ENCODE data around the gene MAP3K21.

DNA sequence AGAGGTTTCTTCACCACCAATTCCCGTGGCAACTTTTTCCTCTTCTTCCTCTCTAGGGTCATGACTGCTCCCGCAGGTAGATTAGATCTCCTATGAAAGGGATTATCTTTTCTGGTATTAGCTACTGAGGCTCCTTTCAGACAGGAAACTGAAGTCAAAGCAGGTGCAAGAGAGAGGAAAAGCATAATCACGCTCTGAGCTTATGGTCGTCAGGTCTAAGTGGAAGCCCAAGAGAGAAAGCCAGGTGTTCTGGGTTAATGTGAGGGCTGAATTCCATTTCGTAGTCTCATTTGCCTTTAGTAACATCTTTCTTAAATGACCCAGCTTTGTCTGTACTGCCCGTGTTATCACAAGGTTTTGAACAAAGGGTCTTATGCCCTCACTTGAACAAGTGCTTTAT is 8.3 kb upstream of the MAP3K21 start:
- TF ChIP-seq, protein P1, sequence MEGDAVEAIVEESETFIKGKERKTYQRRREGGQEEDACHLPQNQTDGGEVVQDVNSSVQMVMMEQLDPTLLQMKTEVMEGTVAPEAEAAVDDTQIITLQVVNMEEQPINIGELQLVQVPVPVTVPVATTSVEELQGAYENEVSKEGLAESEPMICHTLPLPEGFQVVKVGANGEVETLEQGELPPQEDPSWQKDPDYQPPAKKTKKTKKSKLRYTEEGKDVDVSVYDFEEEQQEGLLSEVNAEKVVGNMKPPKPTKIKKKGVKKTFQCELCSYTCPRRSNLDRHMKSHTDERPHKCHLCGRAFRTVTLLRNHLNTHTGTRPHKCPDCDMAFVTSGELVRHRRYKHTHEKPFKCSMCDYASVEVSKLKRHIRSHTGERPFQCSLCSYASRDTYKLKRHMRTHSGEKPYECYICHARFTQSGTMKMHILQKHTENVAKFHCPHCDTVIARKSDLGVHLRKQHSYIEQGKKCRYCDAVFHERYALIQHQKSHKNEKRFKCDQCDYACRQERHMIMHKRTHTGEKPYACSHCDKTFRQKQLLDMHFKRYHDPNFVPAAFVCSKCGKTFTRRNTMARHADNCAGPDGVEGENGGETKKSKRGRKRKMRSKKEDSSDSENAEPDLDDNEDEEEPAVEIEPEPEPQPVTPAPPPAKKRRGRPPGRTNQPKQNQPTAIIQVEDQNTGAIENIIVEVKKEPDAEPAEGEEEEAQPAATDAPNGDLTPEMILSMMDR (IDR thresholded peaks at IDR 0.05; ENCODE audit: low read depth, low read length) = no peak
- no peak for TF ChIP-seq EZH2phosphoT487 (IDR thresholded peaks at IDR 0.05; ENCODE audit: low read depth)
